Measurements from ENCODE around the gene LRRC71.
A peak's percentile ranks its signal among the peaks of the same experiment; 100 is the strongest.

The LRRC71 gene

GRCh38 chr1:156892190-156893047, 28.0 kb upstream of the LRRC71 start:
- peak; percentile 57 to 73 (median 70) for DNase-seq

DNA sequence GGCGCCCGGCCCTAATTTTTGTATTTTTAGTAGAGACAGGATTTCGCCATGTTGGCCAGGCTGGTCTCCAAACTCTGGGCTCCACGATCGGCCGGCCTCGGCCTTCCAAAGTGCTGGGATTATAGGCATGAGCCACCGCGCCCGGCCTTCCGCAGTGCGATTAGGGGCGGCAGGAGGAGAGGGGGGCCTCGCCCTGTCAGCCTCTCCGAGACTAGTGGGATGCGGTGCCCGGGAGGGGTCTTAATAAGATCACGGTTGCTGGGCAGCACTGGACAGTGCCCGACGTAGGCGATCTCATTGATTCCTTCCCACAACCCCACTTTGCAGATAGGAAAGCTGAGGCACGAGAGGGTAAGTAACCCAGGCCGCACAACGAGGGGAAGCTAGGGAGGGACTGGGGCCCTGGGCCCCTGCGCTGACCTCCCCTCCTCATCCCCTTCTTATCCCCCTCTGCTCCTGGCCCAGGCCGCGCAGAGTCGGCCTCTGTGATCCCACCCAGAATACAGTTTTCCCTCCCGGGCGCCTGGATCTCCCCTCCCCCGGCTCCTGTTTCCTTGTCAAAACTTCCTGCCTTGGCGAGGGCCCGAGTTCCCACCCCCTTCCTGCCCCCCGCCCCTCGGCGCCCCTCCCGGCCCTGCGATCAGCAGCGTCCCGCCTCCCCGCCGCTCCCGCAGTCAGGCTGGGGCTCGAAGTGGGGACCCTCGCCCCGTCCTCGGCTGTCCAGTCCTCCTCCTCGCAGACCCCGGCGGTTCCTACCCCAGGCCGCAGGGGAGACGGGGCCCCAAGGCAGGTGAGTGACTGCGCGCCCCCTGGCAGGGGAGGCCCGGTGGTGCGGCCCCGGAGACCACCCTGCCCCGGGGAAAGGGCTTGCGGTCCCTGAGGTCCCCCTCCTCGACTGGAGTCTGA, 27.1 kb upstream of the LRRC71 start, which contains the start of gene PEAR1:
Gene PEAR1, plus strand, starts transcription at position 671 of the 906 bp plus-strand sequence. CDS start 10,209 bp downstream, outside the sequence.
- DNase-seq, result no peak

DNA sequence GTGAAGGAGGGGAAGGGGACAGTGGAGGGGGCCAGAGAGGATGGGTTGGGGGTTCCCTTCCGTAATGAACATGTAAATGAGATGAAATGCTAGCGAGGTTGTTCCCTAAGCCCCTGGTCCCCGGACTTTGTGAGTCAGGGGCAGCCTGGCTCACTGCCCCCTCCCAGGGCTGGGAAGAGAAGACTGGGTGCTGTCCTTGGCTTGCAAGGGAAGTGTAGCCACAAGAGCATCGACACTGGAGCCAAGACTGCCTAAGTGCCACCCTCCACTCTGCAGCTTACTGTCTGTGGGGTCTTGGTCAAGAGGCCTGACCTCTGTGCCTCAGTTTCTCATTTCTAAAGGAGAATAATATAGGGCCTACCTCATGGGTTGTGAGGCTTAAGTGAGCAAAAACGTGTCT, 26.4 kb upstream of the LRRC71 start:
- no peak for DNase-seq

DNA sequence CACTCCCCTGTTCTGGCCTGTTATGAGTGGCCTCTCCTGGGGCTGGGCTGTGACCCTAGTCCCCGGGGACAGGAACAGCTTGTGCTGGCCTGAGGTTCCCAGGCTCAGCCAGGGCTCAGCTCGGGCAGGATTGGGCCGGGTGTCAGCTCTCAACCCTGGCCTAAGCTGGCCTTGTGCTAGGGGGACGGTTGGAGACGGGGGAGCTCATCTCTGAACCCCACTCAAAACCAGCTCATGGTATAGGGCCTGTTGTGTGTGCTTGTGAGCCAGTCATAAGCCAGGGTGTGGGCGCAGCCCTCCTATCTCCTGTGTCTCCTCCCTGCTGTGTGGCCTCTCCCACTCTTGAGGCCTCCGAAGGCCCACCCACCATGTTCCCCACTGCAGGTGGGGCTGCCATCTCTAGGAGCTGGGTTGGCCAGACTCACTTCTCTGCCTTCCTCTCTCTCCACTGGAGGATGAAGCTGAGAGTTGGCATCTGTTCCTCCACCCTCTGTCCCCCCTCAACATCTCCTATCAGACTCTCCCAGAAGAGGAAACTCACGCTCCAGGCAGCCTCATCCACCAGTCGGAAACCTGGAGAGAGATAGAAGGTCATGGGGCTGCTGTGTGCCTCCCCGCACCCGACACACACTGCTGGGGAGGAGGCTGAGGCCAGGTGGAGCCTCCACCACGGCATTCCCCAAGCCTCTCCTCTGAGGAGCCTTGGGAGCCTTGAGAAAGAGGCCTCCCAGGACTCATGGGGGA, 25.5 kb upstream of the LRRC71 start:
- no peak for DNase-seq

GRCh38 chr1:156895455-156895812, 25.0 kb upstream of the LRRC71 start:
- no peak for DNase-seq

- no peak for DNase-seq
These were observed 24.5 kb upstream of the LRRC71 start for GRCh38 chr1:156895927-156896326.

- DNase-seq, result no peak
These were observed 23.9 kb upstream of the LRRC71 start for GRCh38 chr1:156896490-156897033.

- no peak for DNase-seq
These were observed 23.2 kb upstream of the LRRC71 start for GRCh38 chr1:156897078-156897825.

DNA sequence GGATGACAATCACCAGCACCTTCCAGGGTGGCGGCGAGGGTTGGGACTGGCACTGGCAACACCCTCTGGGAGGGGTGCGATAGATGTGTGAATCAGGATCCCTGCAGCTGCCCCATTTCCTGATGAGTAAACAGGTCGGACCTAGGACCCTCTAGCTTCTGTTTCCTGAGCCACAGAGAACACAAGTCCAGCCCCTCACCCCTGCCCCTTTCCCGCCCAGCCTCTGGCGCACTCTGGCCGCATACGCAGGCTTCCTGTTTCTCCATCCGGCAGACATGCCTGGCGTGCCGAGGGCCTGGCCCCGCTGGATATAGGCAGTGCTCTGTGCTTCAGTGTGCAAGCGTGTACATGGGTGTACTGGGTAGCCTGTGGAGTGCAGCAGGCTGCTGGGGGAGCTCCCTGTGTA, 22.3 kb upstream of the LRRC71 start:
- DNase-seq, result no peak

GRCh38 chr1:156898971-156899664, 21.3 kb upstream of the LRRC71 start:
- no peak for DNase-seq

DNA sequence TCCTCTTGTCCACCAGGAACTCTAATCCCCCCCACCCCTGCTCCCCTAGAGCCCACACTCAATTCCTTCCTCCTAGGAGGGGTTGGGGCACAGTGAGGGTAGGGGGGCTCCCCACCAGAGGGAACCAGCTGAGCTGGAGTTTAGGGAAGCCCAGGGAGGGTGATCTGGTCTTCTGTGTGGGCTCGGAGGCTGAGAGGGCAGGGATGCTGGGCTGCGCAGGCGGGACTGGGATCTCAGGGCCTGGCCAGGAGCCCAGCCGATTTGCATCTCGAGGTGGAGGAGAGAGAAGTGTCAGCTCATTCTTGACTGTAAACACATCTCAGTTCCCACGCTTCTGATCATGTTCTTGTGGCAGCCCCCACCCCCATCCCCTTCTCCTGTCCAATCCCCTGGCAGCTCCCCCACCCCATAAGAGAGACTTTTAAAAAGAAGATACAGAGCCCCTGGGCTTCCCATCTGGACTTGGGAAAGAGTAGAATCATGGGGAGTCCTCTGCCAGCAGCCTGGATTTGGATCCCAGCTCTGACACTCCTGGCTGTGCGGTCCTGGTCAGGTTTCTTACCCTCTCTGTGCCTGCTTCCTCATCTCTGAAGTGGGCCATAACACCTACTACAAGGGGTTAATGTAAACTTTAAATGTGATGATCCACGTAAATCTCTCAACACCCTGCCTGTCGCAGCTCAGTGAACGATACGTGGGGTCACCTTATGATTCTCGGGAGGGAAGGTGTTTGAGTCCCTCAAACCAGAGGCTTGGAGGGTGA, 20.3 kb upstream of the LRRC71 start:
- no peak for DNase-seq

- DNase-seq, result no peak
These were observed 19.4 kb upstream of the LRRC71 start for GRCh38 chr1:156900896-156901589.

- DNase-seq, result no peak
These were observed 18.9 kb upstream of the LRRC71 start for GRCh38 chr1:156901590-156901900.

- no peak for DNase-seq
These were observed 18.2 kb upstream of the LRRC71 start for GRCh38 chr1:156901966-156902915.

DNA sequence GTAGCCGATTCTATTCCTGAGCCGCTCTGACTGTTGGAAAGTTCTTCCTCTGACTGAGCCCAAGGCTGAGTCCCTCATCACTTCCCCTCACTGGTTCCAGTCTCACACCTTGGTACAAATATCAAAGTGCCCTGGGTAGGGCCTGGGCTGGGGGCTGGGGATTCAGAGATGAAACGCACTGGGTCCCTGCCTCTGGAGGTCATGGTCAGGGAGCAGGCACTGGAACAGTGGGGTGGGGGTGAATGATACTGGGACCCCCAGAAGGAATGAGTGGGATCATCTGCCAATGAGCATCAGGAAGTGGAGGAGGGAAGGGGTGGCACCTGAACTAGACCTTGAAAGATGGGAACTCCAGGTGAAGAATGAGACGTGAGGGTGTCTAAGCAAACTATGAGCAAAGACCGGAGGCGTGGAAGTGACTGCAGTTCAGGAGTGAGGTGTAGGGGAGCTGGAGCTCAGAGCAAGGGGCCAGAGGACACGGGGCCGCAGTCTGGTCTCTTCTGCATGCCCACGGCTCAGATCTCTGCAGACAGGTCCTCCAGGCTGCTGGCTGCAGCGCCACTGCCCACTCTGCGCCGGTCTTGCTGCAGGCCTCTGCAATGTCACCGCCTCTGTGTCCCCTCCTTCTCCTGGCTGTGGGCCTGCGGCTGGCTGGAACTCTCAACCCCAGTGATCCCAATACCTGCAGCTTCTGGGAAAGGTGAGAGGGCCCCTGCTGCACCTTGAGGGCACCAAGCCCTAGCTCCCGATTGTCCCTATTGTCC, 16.9 kb upstream of the LRRC71 start:
- no peak for DNase-seq

GRCh38 chr1:156904187-156904959, 16.1 kb upstream of the LRRC71 start:
- no peak for DNase-seq

- no peak for DNase-seq
These were observed 15.3 kb upstream of the LRRC71 start for GRCh38 chr1:156905176-156905575.

Data from activated CD4-positive, CD25-positive, alpha-beta regulatory T cell (primary cell).